Prostate gland (tissue), 2 donors: ENCODE data around the gene CHST15.

Experiments used
- POLR2A ChIP-seq: fragments of 450-650 bp; IDR thresholded peaks from one replicate; pipeline ENCODE4 v1.6.1; 2016; ENCODE audit warnings: antibody characterized with exemption, mild to moderate bottlenecking
- TF ChIP-seq, protein P1 (sequence below), 4 experiments: fragments of 200-600 bp in 2 of 4; fragments of 450-650 bp in 2 of 4; sonication (generic) in 2 of 4; IDR thresholded peaks; 1 replicate in 3 of 4; 2 replicates in 1 of 4; pipeline ENCODE4 v1.5.1; 2016 to 2019; ENCODE audit warnings: antibody characterized with exemption in 4 of 4, mild to moderate bottlenecking in 2 of 4, moderate library complexity in 2 of 4

DNA sequence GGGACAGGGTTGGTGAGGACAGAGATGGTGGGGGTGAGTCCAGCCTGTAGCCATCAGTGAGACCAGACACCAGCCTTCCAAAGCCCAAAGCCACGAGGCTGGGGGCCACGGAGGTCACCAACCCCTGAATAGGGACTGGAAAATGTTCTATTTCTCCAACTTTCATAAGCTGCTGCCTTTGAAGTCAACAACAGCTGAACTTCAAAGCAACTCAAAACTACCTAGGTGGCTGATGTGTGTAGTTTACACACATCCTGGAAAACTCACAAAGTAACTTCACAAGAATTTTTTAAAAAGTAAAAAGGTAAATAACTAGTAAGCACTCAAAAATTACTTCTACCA lies 88.8 kb downstream of the CHST15 start:
- TF ChIP-seq POLR2A, result no peak
- TF ChIP-seq, protein P1, sequence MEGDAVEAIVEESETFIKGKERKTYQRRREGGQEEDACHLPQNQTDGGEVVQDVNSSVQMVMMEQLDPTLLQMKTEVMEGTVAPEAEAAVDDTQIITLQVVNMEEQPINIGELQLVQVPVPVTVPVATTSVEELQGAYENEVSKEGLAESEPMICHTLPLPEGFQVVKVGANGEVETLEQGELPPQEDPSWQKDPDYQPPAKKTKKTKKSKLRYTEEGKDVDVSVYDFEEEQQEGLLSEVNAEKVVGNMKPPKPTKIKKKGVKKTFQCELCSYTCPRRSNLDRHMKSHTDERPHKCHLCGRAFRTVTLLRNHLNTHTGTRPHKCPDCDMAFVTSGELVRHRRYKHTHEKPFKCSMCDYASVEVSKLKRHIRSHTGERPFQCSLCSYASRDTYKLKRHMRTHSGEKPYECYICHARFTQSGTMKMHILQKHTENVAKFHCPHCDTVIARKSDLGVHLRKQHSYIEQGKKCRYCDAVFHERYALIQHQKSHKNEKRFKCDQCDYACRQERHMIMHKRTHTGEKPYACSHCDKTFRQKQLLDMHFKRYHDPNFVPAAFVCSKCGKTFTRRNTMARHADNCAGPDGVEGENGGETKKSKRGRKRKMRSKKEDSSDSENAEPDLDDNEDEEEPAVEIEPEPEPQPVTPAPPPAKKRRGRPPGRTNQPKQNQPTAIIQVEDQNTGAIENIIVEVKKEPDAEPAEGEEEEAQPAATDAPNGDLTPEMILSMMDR (IDR thresholded peaks at IDR 0.05), result no peak
